Measurements from ENCODE around the gene FURIN.
"Not testable (repeated sequence)": the region's sequence is repeated elsewhere in the genome, so short reads cannot be mapped to it uniquely, and the experiment has no call there.

The FURIN gene

DNA sequence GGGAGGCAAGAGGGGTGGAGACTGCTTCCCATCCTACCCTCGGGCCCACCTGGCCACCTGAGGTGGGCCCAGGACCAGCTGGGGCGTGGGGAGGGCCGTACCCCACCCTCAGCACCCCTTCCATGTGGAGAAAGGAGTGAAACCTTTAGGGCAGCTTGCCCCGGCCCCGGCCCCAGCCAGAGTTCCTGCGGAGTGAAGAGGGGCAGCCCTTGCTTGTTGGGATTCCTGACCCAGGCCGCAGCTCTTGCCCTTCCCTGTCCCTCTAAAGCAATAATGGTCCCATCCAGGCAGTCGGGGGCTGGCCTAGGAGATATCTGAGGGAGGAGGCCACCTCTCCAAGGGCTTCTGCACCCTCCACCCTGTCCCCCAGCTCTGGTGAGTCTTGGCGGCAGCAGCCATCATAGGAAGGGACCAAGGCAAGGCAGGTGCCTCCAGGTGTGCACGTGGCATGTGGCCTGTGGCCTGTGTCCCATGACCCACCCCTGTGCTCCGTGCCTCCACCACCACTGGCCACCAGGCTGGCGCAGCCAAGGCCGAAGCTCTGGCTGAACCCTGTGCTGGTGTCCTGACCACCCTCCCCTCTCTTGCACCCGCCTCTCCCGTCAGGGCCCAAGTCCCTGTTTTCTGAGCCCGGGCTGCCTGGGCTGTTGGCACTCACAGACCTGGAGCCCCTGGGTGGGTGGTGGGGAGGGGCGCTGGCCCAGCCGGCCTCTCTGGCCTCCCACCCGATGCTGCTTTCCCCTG, 13.8 kb downstream of the FURIN start:
- DNase-seq: no peak

DNA sequence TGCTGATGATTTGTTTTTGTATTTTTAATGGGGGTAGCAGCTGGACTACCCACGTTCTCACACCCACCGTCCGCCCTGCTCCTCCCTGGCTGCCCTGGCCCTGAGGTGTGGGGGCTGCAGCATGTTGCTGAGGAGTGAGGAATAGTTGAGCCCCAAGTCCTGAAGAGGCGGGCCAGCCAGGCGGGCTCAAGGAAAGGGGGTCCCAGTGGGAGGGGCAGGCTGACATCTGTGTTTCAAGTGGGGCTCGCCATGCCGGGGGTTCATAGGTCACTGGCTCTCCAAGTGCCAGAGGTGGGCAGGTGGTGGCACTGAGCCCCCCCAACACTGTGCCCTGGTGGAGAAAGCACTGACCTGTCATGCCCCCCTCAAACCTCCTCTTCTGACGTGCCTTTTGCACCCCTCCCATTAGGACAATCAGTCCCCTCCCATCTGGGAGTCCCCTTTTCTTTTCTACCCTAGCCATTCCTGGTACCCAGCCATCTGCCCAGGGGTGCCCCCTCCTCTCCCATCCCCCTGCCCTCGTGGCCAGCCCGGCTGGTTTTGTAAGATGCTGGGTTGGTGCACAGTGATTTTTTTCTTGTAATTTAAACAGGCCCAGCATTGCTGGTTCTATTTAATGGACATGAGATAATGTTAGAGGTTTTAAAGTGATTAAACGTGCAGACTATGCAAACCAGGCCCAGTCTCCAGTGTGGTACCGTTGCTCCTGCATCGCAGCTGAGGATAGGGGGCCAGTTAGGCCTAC, 14.6 kb downstream of the FURIN start:
- DNase-seq: no peak

DNA sequence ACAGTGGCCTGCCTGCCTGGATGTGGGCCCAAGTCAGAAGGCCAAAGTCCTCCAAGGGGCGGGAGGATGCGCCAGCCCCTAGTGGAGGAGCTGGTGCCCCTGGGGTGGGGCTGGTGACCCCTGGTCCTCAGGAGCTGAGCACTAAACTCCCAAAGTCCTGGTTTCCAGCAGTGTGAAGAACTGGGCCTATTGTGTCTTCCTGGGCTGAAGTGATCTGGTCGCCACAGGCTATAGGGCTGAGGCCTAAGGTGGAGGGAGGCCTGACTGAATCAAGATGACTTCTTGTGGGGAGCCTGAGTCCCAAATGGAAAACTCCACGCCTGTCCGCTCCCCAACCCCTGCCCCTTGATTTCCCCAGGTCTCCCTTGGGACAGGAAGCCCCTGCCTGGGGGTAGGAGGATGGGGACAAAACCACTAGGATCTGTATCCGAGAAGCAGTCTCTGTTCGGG, 15.2 kb downstream of the FURIN start:
- DNase-seq: no peak

DNA sequence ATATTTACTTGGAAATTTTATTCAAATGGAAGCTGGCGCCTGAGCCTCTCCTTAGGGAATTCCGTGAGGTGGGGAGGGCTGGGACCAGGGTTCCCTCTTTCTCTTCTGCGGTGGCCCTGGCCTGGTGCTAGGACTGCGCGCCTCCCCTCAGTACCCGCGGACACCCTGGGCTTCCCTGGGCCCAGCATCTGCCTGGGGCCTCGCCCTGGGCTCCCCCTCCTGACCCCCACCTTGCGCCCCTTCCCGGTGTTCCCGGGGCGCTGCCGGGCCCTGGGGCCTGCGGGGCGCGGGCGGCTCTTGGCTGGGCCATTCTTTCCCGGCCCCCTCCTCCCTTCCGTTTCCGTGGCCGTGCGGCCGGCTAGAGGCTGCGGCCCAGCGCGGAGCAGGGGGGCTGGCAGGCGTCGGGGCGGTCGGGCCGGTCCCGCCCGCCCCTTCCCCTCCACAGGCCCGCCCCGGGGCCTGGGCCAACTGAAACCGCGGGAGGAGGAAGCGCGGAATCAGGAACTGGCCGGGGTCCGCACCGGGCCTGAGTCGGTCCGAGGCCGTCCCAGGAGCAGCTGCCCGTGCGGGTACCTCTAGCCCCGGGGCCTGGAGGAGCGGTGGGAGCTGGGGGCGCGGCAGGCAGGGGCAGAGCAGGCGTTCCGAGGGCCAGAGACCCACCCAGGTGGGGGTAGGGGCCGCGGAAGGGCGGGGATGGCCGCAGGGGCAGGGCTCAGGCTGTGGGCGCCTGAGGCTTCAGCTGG, 15.8 kb downstream of the FURIN start, which contains the start of gene FES:
Gene FES, plus strand, starts transcription at position 529 of the 743 bp plus-strand sequence. CDS start 542 bp downstream, outside the sequence.
- peak in 8 of 56 donors; percentile 16 to 51 (median 24) for DNase-seq

DNA sequence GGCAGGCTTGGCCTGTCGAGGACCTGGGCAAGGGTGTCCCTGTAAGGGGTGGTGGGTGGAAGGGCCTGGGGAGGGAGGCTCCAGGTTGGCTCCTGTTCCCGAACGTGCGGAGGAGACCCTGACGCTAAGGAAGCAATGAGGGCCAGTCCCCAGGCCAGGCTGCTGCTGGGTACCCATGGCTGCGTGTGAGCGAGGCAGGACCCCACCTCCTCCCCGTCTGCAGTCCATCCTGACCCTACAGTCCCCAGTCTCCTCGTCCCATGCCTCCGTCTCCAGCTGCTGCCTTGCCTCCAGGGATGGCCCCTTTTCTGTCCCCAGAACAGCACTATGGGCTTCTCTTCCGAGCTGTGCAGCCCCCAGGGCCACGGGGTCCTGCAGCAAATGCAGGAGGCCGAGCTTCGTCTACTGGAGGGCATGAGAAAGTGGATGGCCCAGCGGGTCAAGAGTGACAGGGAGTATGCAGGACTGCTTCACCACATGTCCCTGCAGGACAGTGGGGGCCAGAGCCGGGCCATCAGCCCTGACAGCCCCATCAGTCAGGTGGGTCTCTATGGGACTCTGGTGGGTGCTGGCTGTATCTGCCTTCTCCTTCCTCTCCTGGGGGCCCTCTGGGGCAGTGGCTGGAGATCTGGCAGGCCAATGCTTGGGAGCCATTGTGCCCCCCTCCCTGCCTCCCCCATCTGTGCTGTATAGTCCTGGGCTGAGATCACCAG, 16.5 kb downstream of the FURIN start:
- no peak for DNase-seq

DNA sequence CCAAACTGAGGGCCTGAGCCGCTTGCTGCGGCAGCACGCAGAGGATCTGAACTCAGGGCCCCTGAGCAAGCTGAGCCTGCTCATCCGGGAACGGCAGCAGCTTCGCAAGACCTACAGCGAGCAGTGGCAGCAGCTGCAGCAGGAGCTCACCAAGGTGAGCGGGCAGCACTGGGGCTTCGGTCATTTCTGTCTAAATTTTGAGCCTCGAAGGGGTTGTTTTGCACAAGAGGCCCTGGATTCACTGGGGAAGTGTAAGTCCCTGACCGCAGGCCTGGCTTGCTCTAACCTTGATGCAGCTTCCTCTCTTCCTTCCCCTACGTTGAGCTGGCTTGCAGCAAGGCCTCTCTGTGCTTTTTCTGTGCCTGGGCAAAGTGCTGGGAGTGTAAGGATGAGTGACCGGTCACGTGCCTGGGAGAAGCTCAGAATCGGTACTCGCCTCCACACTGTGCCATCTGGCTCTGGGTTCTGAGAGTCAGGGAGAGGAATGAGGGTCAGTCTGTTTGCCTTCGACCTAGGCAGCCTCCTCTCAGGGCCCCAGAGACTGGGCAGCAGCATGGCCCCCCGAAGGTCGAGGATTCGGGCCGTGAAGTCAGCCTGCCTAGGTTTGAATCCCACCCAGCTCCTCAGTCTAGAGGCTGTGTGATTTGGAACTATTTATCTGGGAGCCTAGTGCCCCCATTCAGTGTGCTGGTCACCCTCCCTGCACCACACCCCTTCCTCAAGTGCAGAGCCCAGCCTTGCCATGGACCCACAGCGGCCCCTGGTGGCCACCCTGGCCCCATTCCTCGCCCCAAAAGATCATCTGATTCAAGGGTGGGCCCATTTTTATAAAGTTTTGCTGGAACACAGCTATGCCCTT, 17.3 kb downstream of the FURIN start:
- peak in 45 of 56 donors; percentile 17 to 82 (median 51) for DNase-seq

DNA sequence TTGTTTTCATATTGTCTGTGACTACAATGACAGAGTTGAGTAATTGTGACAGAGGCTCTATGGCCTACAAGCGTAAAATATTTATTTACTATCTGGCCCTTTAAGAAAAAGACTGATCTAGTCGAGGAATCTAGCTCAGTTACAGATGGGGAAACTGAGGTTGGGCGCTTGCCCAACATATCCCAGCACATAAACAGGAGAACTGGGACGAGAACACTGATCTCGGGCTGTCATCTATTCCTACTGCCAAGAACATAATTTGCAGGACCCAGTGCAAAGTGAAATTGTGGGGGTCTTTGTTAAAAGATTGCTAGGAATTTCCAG, 17.9 kb downstream of the FURIN start:
- no peak for DNase-seq

DNA sequence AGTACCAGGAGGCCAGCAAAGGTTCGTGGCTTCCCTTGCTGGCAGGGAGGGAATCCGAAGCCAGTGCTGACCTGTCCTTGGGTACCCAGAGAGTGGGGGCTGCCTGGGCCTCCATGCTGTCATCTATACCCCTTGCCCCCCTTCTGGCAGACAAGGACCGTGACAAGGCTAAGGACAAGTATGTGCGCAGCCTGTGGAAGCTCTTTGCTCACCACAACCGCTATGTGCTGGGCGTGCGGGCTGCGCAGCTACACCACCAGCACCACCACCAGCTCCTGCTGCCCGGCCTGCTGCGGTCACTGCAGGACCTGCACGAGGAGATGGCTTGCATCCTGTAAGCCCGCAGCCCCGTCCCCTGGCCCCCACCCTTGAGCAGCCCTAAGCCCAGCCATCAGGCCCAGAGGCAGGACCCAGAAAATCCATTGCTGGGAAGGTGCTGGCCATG, 18.7 kb downstream of the FURIN start:
- DNase-seq: no peak

DNA sequence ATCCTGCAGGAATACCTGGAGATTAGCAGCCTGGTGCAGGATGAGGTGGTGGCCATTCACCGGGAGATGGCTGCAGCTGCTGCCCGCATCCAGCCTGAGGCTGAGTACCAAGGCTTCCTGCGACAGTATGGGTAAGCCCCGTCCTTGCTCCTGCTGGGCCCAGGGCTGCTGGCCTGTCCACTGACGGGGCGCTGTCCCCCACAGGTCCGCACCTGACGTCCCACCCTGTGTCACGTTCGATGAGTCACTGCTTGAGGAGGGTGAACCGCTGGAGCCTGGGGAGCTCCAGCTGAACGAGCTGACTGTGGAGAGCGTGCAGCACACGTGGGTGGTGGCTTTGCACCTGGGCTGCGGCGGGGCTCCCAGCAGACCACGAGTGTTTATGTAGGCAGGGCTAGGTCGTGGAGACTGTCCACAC, 20.9 kb downstream of the FURIN start:
- DNase-seq: peak in 2 of 56 donors; percentile 12 to 61

DNA sequence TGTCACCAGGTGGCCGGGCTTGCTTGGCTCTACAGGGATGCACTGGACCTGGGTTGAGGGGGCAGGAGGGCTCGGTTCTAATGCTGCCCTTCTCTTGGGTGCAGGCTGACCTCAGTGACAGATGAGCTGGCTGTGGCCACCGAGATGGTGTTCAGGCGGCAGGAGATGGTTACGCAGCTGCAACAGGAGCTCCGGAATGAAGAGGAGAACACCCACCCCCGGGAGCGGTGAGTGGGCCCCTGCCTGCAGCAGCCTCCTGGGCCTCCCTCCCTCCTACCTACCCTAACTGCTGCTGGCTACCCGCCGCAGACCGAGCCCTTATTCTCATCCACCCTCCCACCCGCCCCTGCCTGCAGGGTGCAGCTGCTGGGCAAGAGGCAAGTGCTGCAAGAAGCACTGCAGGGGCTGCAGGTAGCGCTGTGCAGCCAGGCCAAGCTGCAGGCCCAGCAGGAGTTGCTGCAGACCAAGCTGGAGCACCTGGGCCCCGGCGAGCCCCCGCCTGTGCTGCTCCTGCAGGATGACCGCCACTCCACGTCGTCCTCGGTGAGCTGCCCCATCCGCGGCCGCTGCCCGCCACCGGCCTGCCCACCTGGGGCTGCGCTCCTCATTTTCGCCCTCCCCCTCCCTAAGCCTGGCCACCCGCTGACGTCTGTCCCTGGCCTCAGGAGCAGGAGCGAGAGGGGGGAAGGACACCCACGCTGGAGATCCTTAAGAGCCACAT, 21.5 kb downstream of the FURIN start:
- peak in 1 of 56 donors; percentile 61 for DNase-seq

DNA sequence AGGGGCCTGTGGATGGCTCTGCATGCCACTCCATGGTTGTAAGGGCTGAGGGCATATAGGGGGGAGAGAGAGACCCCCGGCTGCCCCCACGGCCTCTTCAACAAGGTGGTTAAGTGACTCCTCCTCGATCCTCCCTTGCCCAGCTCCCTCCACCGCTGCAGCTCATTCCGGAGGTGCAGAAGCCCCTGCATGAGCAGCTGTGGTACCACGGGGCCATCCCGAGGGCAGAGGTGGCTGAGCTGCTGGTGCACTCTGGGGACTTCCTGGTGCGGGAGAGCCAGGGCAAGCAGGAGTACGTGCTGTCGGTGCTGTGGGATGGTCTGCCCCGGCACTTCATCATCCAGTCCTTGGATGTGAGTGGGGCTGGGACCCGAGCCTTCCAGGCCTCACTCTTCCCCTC, 22.5 kb downstream of the FURIN start:
- no peak for DNase-seq

DNA sequence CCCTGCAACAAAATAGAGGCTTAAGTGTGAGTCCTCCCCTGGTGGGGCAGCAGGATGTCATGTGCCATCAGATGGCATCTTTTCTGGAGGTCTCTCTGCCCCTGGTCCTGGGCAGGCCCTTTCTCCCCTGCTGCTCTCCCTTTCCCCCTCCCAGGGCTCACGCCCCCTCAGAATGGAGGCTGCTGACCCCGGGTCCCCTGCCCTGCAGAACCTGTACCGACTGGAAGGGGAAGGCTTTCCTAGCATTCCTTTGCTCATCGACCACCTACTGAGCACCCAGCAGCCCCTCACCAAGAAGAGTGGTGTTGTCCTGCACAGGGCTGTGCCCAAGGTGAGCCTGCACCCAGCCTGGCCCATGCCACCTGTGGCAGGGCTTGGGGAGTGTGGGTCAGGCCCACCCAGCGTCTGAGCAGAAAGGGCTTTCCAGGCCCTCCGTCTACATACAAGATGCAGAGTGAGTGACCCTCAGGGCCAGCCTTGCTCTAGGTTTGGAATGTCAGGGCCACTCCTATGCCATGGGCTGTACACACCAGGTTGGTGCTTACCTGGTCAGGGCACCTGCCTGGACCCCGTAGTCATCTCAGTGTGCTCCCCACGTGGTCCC, 23.1 kb downstream of the FURIN start:
- no peak for DNase-seq

DNA sequence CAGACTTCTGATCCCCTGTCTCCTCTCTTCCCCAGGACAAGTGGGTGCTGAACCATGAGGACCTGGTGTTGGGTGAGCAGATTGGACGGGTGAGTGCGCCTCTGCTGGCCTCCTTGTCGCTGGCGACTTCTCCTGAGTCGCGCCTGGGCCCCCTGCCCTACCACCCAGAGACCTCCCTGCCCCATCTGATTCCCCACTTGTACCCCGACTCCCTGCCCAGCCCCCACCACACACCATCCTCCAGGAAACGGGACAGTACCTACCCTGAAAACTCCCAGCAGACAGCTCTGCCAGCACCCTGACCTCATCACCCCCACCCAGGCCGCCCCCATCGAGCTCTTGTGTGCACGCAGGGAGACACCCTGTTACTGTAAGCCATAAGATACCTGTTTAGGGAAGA, 23.6 kb downstream of the FURIN start:
- no peak for DNase-seq

DNA sequence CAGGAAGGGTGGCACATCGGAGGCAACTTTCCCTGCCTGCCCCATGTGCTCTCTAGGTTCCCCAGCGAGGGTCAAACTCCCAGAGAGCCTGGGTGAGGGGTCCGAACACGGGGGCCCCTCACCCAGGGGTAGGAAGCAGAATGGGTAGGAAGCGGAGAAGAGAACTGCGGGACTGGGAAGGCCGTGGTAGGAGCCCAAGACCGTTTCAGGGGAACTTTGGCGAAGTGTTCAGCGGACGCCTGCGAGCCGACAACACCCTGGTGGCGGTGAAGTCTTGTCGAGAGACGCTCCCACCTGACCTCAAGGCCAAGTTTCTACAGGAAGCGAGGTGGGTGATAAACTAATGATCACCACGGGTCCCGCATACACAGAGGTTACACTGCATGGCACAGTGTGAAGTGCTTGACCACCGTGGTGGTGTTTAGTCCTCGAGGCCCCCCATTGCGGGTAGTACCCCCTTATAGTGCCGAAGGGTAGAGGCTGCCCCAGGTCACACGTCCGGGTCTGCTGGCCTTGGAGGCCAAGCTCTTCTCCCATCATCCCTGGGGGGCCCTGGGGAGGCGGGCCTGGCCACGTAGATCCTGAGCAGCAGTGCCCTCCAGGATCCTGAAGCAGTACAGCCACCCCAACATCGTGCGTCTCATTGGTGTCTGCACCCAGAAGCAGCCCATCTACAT, 24.2 kb downstream of the FURIN start:
- DNase-seq: no peak

DNA sequence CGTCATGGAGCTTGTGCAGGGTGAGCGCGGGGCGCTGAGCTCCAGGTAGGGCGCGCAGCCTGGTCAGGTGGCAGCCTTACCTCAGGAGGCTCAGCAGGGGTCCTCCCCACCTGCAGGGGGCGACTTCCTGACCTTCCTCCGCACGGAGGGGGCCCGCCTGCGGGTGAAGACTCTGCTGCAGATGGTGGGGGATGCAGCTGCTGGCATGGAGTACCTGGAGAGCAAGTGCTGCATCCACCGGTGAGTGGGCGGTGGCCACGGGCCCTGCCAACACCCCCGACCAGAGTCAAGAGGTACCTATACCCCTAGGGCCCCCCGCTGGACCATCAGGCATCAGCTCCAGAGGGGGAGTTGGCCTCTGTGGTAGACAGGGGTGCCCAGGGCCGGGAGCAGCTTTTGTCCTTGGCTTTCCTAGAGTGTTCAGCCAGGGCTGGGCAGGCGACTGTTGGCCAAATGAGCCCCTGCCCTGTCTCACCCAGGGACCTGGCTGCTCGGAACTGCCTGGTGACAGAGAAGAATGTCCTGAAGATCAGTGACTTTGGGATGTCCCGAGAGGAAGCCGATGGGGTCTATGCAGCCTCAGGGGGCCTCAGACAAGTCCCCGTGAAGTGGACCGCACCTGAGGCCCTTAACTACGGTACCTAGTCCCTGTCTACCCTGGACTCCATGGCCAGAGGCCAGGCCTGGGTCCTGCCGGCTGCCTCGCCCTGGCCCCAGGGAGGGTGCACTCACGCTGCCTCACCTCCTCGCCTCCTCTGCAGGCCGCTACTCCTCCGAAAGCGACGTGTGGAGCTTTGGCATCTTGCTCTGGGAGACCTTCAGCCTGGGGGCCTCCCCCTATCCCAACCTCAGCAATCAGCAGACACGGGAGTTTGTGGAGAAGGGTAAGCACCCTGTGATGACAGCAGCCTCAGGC, 25.0 kb downstream of the FURIN start:
- no peak for DNase-seq

DNA sequence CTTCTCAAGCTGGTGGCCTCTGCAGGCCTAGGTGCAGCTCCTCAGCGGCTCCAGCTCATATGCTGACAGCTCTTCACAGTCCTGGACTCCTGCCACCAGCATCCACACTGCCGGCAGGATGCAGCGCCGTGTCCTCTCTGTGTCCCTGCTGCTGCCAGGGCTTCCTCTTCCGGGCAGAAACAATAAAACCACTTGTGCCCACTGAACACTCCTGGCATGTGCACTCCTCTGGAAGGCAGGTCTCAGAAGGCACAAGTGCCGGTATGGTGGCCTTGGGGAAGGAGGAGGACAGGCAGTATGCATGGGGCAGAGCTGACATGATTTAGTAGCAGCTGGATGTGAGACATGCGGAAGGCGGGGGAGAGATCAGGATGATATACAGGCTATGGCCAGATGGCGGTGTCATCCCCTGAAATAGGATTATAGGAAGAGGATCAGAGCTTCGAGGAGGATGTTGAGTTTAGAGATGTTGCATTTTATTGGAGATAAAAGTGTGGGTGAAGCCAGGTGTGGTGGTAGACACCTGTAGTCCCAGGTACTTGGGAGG, 27.3 kb downstream of the FURIN start:
- DNase-seq: peak in 46 of 56 donors; percentile 15 to 80 (median 63)

DNA sequence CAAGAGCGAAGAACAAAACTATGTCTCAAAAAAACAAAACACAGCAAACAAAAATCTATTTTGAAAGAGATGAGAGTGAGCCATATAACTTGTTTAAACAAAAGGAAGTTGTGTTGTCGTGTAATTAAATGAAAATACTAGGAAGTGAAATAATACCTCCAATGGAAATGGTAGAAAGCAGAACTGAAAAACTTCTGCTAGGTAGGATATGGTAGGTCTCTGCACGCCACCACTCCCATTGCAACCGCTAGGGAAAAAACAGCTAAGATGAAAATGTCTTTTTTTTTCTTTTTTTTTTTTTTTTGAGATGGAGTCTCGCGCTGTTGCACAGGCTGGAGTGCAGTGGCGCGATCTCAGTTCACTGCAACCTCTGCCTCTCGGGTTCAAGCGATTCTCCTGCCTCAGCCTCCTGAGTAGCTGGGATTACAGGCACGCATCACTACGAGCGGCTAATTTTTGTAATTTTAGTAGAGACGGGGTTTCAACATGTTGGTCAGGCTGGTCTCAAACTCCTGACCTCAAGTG, 28.8 kb downstream of the FURIN start:
- not testable (repeated sequence) for DNase-seq

Measured in nucleus accumbens (tissue), 56 donors.